ENCODE data around the gene STAG1. TPM values are rescaled to one million over a fixed set of nuclear protein-coding genes. Genes with fewer than 3 reads are reported as not detected.

Gene STAG1
- total and polyA plus RNA-seq, 2 of the 13 experiments (the other 11 are each of a cell fraction or from before 2014, with no cell fraction given), result 6.2 to 25.9 TPM

DNA sequence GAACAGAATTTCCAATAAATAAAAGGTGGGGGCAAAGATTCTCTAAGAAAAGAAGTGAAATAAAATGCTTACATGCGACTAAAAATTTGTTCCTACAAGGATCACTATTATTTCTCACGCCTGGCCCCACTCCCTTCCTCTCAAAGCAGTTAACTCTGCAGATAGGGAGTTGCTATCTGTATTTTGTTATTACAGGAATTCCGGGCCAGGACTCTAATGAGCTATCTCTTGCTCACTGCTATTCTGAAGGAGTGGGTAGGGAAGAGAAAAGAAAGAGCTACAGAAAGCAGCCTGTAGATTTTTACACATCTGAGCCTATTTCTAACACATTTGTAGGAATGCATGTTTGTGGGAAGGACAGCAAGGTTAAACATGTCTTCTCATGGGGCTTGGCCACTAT, 361.6 kb downstream of the STAG1 start:
- in situ Hi-C loops (cut with HindIII; ENCODE audit: extremely low pct_ligation_motif_present, low pct_unique_long_range_greater_than_20kb) (loop anchor here (10.0 to 25.0 kb wide), 2 partner anchors 364 to 622 kb away; partner anchors contain the start of gene STAG1), intact Hi-C loops (cut with micrococcal nuclease; ENCODE audit: unreplicated experiment) (loop anchor here (2.0 kb wide), 1 partner anchor 316 kb away; no protein-coding TSS in a partner anchor)
- Histone ChIP-seq H3K27ac (ENCODE audit: extremely low read length, insufficient read depth, low read length) (no peak overlapping the region), H3K79me2 (ENCODE audit: insufficient read depth, low read length) (no peaks in the 10 kb centered on the region), H4K20me1 (ENCODE audit: insufficient read depth, low read length) (no peaks in the 10 kb centered on the region), H3K4me3 (replicated peaks in 1 of 3; ENCODE audit: insufficient read depth in 1 of 3, low read depth in 2 of 3, low read length in 3 of 3) (no peak overlapping the region), H3K27me3 (ENCODE audit: control insufficient read depth in 1 of 2, insufficient read depth in 2 of 2, low read length in 2 of 2) (no peaks in the 10 kb centered on the region), H3K36me3 (replicated peaks in 1 of 2; ENCODE audit: control insufficient read depth in 1 of 2, insufficient read depth in 2 of 2, low read length in 2 of 2) (no peaks in the 10 kb centered on the region; a peak in 1 of 5 replicates), H3K4me1 (ENCODE audit: insufficient read depth, low read length) (no peaks in the 10 kb centered on the region), H3K4me2 (ENCODE audit: low read depth, low read length) (no peak overlapping the region), H3K9ac (ENCODE audit: insufficient read depth, low read depth, low read length) (no peak overlapping the region), H3K9me3 (ENCODE audit: low read length) (no peaks in the 10 kb centered on the region), H2AFZ (ENCODE audit: low read length) (no peak overlapping the region)
- FAIRE-seq (no peak), ATAC-seq (no peak), DNase-seq (ENCODE audit: low spot score) (no peak)
- TF ChIP-seq SCMH1 (CRISPR knock-in tag; IDR thresholded peaks at IDR 0.05; ENCODE audit: borderline replicate concordance) (no peak), ZNF878 (CRISPR knock-in tag; IDR thresholded peaks at IDR 0.05) (no peak), ZMAT3 (CRISPR knock-in tag; conservative IDR thresholded peaks at IDR 0.05) (no peak), PRPF4 (IDR thresholded peaks at IDR 0.05; ENCODE audit: low read depth, low read length, poor library complexity, severe bottlenecking) (no peak), ZNF768 (CRISPR knock-in tag; IDR thresholded peaks at IDR 0.05) (no peak), CEBPB (IDR thresholded peaks at IDR 0.05; ENCODE audit: borderline replicate concordance, low read depth, low read length) (no peak), CC2D1A (CRISPR knock-in tag; IDR thresholded peaks at IDR 0.05) (no peak), HNF1B (CRISPR knock-in tag; IDR thresholded peaks at IDR 0.05) (no peak), FOXO1 (CRISPR knock-in tag; IDR thresholded peaks at IDR 0.05) (no peak), ZNF724P (CRISPR knock-in tag; IDR thresholded peaks at IDR 0.05; ENCODE audit: borderline replicate concordance) (no peak), ZNF10 (CRISPR knock-in tag; IDR thresholded peaks at IDR 0.05; ENCODE audit: borderline replicate concordance, low read depth) (no peak), ZNF205 (CRISPR knock-in tag; IDR thresholded peaks at IDR 0.05) (no peak), REST (IDR thresholded peaks at IDR 0.05; ENCODE audit: borderline replicate concordance in 1 of 2, low read depth in 1 of 2, low read length in 2 of 2) (no peak), THAP7 (CRISPR knock-in tag; IDR thresholded peaks at IDR 0.05) (no peak), FOSL2 (CRISPR knock-in tag; IDR thresholded peaks at IDR 0.05) (no peak), ZNF746 (CRISPR knock-in tag; IDR thresholded peaks at IDR 0.05) (no peak), GFI1 (CRISPR knock-in tag; IDR thresholded peaks at IDR 0.05; ENCODE audit: borderline replicate concordance) (no peak)
- TF ChIP-seq, protein P1, sequence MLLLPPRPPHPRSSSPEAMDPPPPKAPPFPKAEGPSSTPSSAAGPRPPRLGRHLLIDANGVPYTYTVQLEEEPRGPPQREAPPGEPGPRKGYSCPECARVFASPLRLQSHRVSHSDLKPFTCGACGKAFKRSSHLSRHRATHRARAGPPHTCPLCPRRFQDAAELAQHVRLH (CRISPR knock-in tag; IDR thresholded peaks at IDR 0.05; ENCODE audit: borderline replicate concordance, low read depth), result no peak
- ChIA-PET CTCF (ENCODE audit: low intra/inter-chr PET ratio, low total read pairs) (interaction anchor here (1.8 kb wide), 1 partner anchor 362 kb away, joined by 11 read pairs; the partner anchor contains the start of gene STAG1), POLR2A (interaction anchor here (1.6 kb wide), 1 partner anchor 362 kb away, joined by 15 read pairs; the partner anchor contains the start of gene STAG1)
- whole genome bisulfite sequencing (ENCODE audit: low lambda C conversion rate), result 86% methylated on average over 3 of the region's 3 CpGs
- BruUV-seq (replicated peaks), result no TSS peak

All from HepG2 (cell line).